ENCODE data around the gene TP53I13.

Gene TP53I13

DNA sequence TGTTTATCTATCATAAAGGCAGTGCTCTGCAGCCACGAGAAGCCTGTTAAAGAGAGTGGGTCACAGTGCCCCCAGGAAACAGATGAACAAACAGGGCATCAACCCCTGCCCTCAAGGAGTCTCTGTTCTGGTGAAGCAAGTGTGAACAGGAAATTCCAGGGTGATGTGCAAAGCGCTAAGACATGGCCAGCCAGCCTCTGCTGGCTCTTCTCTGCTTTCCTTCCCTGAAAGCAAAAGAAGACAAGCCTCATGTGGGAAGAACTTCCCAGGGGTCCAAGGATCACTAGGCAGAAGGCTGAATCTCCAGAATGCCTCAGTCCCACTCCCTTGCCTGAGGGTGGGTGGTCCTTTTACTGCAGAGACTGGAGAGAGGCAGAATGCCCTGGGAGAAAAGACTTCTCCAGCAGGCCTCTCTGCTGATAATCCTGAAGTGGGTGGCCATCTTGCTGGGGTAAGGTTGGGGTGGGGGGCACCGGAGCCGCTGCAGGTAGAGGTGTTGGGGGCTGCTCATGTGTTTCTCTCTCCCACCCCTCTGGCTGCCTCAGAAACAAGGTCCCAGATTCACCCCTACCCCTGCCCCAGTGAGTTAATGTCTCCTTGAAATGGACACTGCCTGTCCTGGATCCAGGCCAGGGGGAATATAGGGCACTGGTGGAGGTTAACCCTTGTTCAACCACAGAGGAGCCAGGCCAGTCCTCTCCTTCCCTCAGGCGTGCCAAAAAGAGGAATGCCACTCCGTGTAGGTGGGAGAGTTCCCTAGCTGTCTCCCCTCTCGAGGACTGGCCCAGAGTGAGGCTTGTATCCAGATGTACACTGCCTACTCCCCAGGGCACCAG lies 26.8 kb downstream of the TP53I13 start:
- DNase-seq = no peak

- no peak for DNase-seq
Measured at GRCh38 chr17:29595943-29596774, 27.7 kb downstream of the TP53I13 start.

DNA sequence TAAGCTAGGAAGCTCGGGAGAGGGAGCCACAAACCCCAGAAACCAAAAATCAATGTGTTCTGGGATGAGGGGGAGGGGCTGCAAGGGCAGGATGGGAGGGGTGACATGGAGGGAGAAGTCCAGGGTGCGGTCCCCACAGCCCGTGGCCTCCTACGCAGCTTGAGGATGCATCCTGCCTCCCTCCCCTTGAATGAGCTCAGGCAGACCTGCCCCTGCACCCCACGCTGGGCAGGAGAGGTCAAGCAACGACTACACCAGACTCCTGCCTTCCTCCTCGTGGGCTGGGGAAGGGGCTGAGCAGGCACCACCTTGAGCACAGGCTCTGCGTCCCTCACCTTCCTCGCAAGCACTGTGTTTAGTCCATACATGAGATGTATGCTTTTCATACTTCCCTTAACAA lies 28.3 kb downstream of the TP53I13 start:
- DNase-seq = no peak

- no peak for DNase-seq
Measured at GRCh38 chr17:29597361-29598172, 29.1 kb downstream of the TP53I13 start.

GRCh38 chr17:29603109-29603674 lies 34.7 kb downstream of the TP53I13 start:
- DNase-seq = no peak

DNA sequence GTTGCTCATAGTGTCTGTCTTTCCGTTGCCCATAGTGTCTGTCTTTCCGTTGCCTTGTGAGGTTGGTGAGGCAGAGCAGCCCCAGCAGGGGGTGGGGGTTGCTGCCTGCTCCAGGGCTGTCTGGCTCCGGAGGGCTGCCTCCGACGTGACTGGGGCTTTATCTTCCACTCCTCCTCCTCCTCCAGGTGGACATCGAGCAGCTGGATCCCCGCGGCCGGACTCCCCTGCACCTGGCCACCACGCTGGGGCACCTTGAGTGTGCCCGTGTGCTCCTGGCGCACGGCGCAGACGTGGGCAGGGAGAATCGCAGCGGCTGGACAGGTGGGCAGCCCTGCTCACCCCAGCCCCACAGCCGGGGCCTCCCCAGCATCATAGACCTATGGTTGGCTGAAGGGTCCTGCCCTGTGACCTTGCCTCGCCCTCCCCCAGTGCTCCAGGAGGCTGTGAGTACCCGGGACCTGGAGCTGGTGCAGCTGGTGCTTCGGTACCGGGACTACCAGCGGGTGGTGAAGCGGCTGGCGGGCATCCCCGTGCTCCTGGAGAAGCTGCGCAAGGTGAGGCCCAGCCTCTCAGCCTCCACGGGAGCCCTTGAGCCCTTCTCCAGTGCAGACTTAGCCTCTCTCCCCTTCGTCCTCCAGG lies 39.2 kb downstream of the TP53I13 start:
- DNase-seq = no peak

GRCh38 chr17:29608986-29609385 lies 40.5 kb downstream of the TP53I13 start:
- no peak for DNase-seq

DNA sequence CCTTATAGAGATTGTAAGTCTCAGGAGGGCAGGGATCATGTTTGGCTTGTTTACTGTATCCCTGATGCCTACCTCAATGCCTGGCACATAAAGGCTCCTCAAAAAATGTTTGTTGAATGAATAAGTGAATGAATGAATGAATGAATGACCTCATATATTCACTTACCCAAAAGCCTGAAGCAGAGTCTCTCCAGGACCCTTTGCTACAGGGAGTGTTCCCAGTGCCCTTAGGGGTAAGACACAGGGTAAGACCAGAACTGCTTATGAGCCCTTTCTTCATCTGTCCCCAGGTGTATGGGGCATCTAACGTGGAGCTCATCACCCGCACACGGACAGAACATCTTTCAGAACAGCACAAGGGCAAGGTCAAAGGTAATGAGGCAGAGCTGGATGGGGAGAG lies 41.9 kb downstream of the TP53I13 start:
- no peak for DNase-seq

GRCh38 chr17:29611351-29612093 lies 43.0 kb downstream of the TP53I13 start:
- DNase-seq = no peak

GRCh38 chr17:29612094-29612403 lies 43.5 kb downstream of the TP53I13 start:
- DNase-seq = no peak

DNA sequence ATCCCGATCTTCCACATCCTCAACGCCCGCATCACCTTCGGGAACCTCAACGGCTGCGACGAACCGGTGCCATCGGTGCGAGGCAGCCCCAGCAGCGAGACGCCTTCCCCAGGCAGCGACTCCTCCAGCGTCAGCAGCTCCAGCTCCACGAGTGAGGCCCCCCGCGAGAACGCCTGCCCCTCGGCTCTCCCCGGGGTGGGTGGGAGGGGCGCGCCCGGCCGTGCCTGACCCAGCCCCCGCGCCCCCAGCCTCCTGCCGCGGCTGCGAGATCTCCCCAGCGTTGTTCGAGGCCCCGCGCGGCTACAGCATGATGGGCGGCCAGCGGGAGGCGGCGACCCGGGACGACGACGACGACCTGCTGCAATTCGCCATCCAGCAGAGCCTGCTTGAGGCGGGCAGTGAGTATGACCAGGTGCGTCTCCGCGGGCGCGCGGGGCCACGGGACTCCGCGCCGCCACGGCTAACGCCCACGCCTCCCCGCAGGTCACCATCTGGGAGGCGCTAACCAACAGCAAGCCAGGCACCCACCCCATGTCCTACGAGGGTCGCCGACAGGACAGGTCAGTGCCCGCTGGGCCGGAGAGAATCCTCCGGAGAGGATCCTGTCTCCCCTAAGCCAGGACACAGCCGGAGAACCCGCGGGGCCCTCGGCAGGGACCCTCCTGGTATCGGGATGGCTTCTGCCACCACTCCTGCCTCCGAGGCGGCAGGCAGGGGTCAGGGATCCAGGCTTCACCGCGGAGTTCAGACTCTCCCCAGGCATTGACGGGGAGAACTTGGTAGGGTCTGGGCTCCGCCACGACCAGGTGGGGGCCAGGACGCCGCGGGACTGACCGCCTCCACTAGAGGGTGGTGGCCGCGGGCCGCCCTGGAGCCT lies 44.1 kb downstream of the TP53I13 start:
- DNase-seq = no peak

- DNase-seq = peak; percentile 99
Measured at GRCh38 chr17:29613352-29613837, 44.9 kb downstream of the TP53I13 start.

GRCh38 chr17:29613856-29614255 lies 45.4 kb downstream of the TP53I13 start:
- DNase-seq = no peak

DNA sequence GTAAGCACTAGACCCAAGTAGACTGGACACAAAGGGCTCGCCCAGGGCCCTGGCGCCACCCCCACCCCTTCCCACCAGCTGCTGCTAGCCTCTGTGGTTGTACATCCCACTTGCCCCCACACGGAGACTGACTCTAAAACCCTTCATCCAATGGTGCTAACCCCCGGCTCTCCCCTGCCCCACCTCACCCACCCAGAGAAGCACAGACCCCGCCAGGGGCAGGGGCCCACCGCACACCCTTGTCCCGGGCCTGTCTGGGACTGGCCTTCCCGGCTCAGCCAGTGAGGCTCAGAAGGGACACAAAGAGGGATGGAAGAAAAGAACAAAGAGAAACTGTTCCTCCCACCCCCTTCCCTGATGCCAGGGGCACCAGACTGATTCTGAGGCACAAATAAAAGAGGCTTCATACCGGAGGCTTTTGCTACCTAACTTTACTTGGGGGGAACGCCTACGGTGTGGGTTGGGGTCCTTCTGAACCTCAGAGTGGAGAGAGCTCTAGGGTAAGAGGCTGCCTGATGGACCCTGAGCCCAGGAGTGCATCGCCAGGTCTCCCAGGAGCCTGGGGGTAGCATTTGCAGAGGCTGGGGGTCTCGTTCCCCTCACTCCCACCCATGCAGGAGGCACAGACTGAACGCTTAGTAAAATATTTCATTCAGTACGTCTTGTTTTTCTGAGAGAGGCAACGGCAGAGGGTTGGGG lies 46.0 kb downstream of the TP53I13 start:
- DNase-seq = no peak

DNA sequence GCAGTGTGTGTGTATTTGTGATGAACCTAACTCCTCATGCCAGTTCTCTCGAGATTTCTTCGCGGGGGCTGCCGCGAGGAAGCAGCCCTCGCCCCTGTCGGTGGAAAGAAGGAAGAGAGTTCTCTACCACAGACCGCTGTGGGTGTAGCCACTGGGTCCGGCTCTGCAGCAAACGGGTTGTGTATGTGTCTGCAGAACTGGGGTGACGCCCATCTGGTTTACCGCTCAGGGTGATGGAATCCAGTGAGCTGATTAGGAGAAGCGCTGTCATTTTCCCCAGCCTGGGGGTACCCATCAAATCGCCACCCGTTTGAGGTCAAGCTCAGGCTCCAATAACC lies 46.5 kb downstream of the TP53I13 start:
- peak; percentile 71 for DNase-seq

- peak; percentile 89 for DNase-seq
Measured at GRCh38 chr17:29615492-29616299, 47.2 kb downstream of the TP53I13 start.

- peak; percentile 43 for DNase-seq
Measured at GRCh38 chr17:29616300-29617048, 48.0 kb downstream of the TP53I13 start.

GRCh38 chr17:29617125-29617480 lies 48.6 kb downstream of the TP53I13 start:
- DNase-seq = peak; percentile 98

Measured in activated CD4-positive, alpha-beta T cell treated with anti-CD3 and anti-CD28 coated beads for 48 hours (primary cell).